Measurements from ENCODE around the gene LRCH1.
"Not testable (repeated sequence)": the region's sequence is repeated elsewhere in the genome, so short reads cannot be mapped to it uniquely, and the experiment has no call there.

Gene LRCH1

DNA sequence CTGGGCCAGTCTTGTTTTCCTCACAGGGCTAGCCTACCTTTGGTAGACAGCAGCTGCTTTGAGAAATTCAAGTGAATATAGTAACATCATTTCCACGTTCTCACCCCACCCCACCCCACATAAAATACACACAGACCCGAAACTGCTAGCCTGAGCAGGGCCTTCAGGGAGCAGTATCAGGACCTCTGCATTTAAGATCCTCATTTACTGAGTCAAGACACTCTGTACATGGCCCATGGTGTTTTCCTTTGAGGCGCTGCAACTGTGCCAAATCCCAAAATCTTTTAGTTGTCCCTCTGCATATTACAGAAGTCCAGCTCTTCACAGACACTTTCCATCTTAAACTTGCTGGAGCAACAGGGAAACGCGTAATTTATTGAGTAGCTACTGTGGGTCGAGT is 200.9 kb downstream of the LRCH1 start:
- Histone ChIP-seq H3K9me3 (ENCODE audit: control extremely low read depth in 1 of 5, control insufficient read depth in 4 of 5, insufficient read depth in 2 of 5, low read depth in 1 of 5, low read length in 4 of 5) (no peaks in the 10 kb centered on the region), H3K27ac (ENCODE audit: insufficient read depth in 1 of 2, low read depth in 1 of 2, low read length in 2 of 2, poor library complexity in 1 of 2, severe bottlenecking in 2 of 2) (no peak overlapping the region), H3K27me3 (replicated peaks in 2 of 5; ENCODE audit: control insufficient read depth in 4 of 5, insufficient read depth in 5 of 5, low read length in 4 of 5) (peaks cover 0 to 25% (median 7%) of the 10 kb centered on the region in 5 experiments), H3K4me1 (ENCODE audit: control extremely low read depth in 1 of 4, control insufficient read depth in 4 of 4, insufficient read depth in 4 of 4, low read length in 3 of 4) (peaks cover 13 to 39% (median 22%) of the 10 kb centered on the region in 4 experiments), H3K4me3 (ENCODE audit: control insufficient read depth in 1 of 7, extremely low read depth in 1 of 7, insufficient read depth in 4 of 7, low read depth in 2 of 7, low read length in 6 of 7) (no peak overlapping the region), H3K36me3 (ENCODE audit: control insufficient read depth in 4 of 4, insufficient read depth in 4 of 4, low read length in 3 of 4) (peaks cover 4 to 12% (median 9%) of the 10 kb centered on the region in 4 experiments)
- DNase-seq, result no peak
- POLR2A ChIA-PET, result no interaction called here
- CTCF ChIA-PET, result interaction anchor here (1.7 kb wide), 1 partner anchor 20 kb away, joined by 5 read pairs; no protein-coding TSS in a partner anchor
- 90% methylated on average over 5 of the region's 6 CpGs for WGBS (ENCODE audit: insufficient coverage)

DNA sequence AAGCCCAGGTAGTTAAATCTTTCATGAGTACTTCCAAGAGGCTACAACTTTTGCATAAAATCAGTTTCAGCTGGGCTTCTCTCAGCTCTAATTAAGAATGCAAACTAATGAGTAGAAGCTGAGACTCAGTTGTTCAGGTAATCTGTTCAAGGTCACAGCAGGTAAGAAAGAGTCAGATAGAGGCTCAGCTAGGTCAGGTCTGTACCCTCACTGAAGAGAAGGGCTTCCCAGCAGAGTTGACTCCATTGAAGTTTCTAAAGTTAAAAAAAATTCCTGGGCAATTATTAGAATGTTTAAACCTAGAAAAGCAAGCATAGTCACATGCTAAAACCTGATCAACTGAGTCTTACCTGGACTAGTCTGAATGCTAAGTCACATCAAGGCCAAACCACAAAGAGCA is 201.8 kb downstream of the LRCH1 start:
- CTCF ChIA-PET, result interaction anchor here (1.7 kb wide), 1 partner anchor 19 kb away, joined by 5 read pairs; no protein-coding TSS in a partner anchor
- H3K4me1 ChIP-seq (ENCODE audit: control extremely low read depth in 1 of 4, control insufficient read depth in 4 of 4, insufficient read depth in 4 of 4, low read length in 3 of 4), result peaks cover 13 to 38% (median 23%) of the 10 kb centered on the region in 4 experiments

DNA sequence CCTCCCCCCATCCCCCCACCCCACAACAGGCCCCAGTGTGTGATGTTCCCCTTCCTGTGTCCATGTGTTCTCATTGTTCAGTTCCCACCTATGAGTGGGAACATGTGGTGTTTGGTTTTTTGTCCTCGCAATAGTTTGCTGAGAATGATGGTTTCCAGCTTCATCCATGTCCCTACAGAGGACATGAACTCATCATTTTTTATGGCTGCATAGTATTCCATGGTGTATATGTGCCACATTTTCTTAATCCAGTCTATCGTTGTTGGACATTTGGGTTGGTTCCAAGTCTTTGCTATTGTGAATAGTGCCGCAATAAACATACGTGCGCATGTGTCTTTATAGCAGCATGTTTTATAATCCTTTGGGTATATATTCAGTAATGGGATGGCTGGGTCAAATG is 202.5 kb downstream of the LRCH1 start:
- no CpG with 5 or more reads among the region's 5 CpGs for WGBS (ENCODE audit: insufficient coverage)

More for the DNA sequence above, 201.8 kb downstream of the LRCH1 start:
- H3K27ac ChIP-seq (ENCODE audit: insufficient read depth in 1 of 2, low read depth in 1 of 2, low read length in 2 of 2, poor library complexity in 1 of 2, severe bottlenecking in 2 of 2), result no peak overlapping the region
- H3K27me3 ChIP-seq (replicated peaks in 2 of 5; ENCODE audit: control insufficient read depth in 4 of 5, insufficient read depth in 5 of 5, low read length in 4 of 5), result peaks cover 0 to 28% (median 10%) of the 10 kb centered on the region in 5 experiments
- POLR2A ChIA-PET, result no interaction called here
- H3K36me3 ChIP-seq (ENCODE audit: control insufficient read depth in 4 of 4, insufficient read depth in 4 of 4, low read length in 3 of 4), result peaks cover 4 to 8% (median 6%) of the 10 kb centered on the region in 4 experiments
- no peak overlapping the region for H3K4me3 ChIP-seq (ENCODE audit: control insufficient read depth in 1 of 7, extremely low read depth in 1 of 7, insufficient read depth in 4 of 7, low read depth in 2 of 7, low read length in 6 of 7)
- DNase-seq, result no peak
- H3K9me3 ChIP-seq (ENCODE audit: control extremely low read depth in 1 of 5, control insufficient read depth in 4 of 5, insufficient read depth in 2 of 5, low read depth in 1 of 5, low read length in 4 of 5), result peaks cover 0 to 2% (median 0%) of the 10 kb centered on the region in 5 experiments

DNA sequence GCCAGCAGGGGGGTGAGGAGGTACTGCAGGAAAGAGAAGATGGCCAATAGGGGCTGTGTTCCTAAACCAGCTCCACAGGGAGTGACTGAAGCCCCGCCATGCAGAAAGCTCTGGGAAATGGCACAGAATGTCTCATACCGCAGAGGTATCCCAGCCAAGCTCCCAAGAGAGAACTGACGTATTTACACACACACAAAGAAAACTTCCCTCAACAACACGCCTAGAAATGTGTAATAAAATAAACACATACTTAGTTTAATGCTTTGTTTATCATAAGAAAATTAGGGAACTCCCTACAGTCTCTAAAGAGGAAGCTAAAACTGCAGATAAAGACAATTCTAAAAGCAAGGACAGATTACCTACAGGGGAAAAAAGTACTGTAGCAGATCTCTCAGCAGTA is 204.0 kb downstream of the LRCH1 start:
- no peak overlapping the region for H3K27ac ChIP-seq (ENCODE audit: insufficient read depth in 1 of 2, low read depth in 1 of 2, low read length in 2 of 2, poor library complexity in 1 of 2, severe bottlenecking in 2 of 2)
- POLR2A ChIA-PET, result interaction anchor here (0.6 kb wide), 1 partner anchor 21 kb away, joined by 5 read pairs; no protein-coding TSS in a partner anchor
- CTCF ChIA-PET, result interaction anchor here (1.0 kb wide), 1 partner anchor 9 kb away, joined by 5 read pairs; no protein-coding TSS in a partner anchor

More for the DNA sequence above, 202.5 kb downstream of the LRCH1 start:
- CTCF ChIA-PET; H3K36me3 ChIP-seq (ENCODE audit: control insufficient read depth in 4 of 4, insufficient read depth in 4 of 4, low read length in 3 of 4); H3K9me3 ChIP-seq (ENCODE audit: control extremely low read depth in 1 of 5, control insufficient read depth in 4 of 5, insufficient read depth in 2 of 5, low read depth in 1 of 5, low read length in 4 of 5); H3K4me3 ChIP-seq (ENCODE audit: control insufficient read depth in 1 of 7, extremely low read depth in 1 of 7, insufficient read depth in 4 of 7, low read depth in 2 of 7, low read length in 6 of 7); POLR2A ChIA-PET; H3K27ac ChIP-seq (ENCODE audit: insufficient read depth in 1 of 2, low read depth in 1 of 2, low read length in 2 of 2, poor library complexity in 1 of 2, severe bottlenecking in 2 of 2); DNase-seq: not testable (repeated sequence)
- peaks cover 13 to 39% (median 26%) of the 10 kb centered on the region in 4 experiments for H3K4me1 ChIP-seq (ENCODE audit: control extremely low read depth in 1 of 4, control insufficient read depth in 4 of 4, insufficient read depth in 4 of 4, low read length in 3 of 4)
- peaks cover 0 to 28% (median 10%) of the 10 kb centered on the region in 5 experiments for H3K27me3 ChIP-seq (replicated peaks in 2 of 5; ENCODE audit: control insufficient read depth in 4 of 5, insufficient read depth in 5 of 5, low read length in 4 of 5)

DNA sequence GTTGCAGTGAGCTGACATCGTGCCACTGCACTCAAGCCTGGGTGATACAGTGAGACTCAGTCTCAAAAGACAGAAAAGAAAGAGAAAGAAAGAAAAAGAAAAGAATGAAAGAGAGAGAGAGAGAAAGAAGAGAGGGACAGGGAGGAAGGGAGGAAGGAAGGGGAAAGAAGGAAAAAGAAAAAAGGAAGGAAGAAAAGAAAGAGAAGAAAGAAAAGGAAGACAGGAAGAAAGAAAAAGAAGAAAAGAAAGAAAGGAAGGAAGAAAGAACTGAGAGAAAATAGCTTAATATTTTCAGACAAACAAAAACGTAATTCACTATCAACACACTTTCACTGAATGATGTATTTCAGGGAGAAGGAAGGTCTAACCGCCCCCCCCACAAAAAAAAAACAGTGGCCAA is 204.7 kb downstream of the LRCH1 start:
- Histone ChIP-seq H3K27ac (ENCODE audit: insufficient read depth in 1 of 2, low read depth in 1 of 2, low read length in 2 of 2, poor library complexity in 1 of 2, severe bottlenecking in 2 of 2) (no peak overlapping the region), H3K4me1 (ENCODE audit: control extremely low read depth in 1 of 4, control insufficient read depth in 4 of 4, insufficient read depth in 4 of 4, low read length in 3 of 4) (peaks cover 1 to 19% (median 11%) of the 10 kb centered on the region in 4 experiments), H3K36me3 (ENCODE audit: control insufficient read depth in 4 of 4, insufficient read depth in 4 of 4, low read length in 3 of 4) (peaks cover 0 to 2% (median 0%) of the 10 kb centered on the region in 4 experiments), H3K4me3 (ENCODE audit: control insufficient read depth in 1 of 7, extremely low read depth in 1 of 7, insufficient read depth in 4 of 7, low read depth in 2 of 7, low read length in 6 of 7) (no peak overlapping the region), H3K9me3 (ENCODE audit: control extremely low read depth in 1 of 5, control insufficient read depth in 4 of 5, insufficient read depth in 2 of 5, low read depth in 1 of 5, low read length in 4 of 5) (peaks cover 0 to 2% (median 0%) of the 10 kb centered on the region in 5 experiments), H3K27me3 (replicated peaks in 2 of 5; ENCODE audit: control insufficient read depth in 4 of 5, insufficient read depth in 5 of 5, low read length in 4 of 5) (peaks cover 0 to 43% (median 10%) of the 10 kb centered on the region in 5 experiments)
- CTCF ChIA-PET, result interaction anchor here (1.0 kb wide), 1 partner anchor 8 kb away, joined by 5 read pairs; no protein-coding TSS in a partner anchor
- POLR2A ChIA-PET, result interaction anchor here (0.6 kb wide), 1 partner anchor 21 kb away, joined by 5 read pairs; no protein-coding TSS in a partner anchor
- WGBS (ENCODE audit: insufficient coverage), result 100% methylated on average over 1 of the region's 3 CpGs
- no peak for DNase-seq

More for the DNA sequence above, 204.0 kb downstream of the LRCH1 start:
- H3K36me3 ChIP-seq (ENCODE audit: control insufficient read depth in 4 of 4, insufficient read depth in 4 of 4, low read length in 3 of 4), result peaks cover 0 to 2% (median 0%) of the 10 kb centered on the region in 4 experiments
- WGBS (ENCODE audit: insufficient coverage), result no CpG with 5 or more reads among the region's 4 CpGs
- H3K4me3 ChIP-seq (ENCODE audit: control insufficient read depth in 1 of 7, extremely low read depth in 1 of 7, insufficient read depth in 4 of 7, low read depth in 2 of 7, low read length in 6 of 7), result no peak overlapping the region
- peaks cover 7 to 26% (median 17%) of the 10 kb centered on the region in 4 experiments for H3K4me1 ChIP-seq (ENCODE audit: control extremely low read depth in 1 of 4, control insufficient read depth in 4 of 4, insufficient read depth in 4 of 4, low read length in 3 of 4)
- peaks cover 0 to 2% (median 0%) of the 10 kb centered on the region in 5 experiments for H3K9me3 ChIP-seq (ENCODE audit: control extremely low read depth in 1 of 5, control insufficient read depth in 4 of 5, insufficient read depth in 2 of 5, low read depth in 1 of 5, low read length in 4 of 5)
- peak in 2 of 3 donors; percentile 68 to 72 for DNase-seq
- H3K27me3 ChIP-seq (replicated peaks in 2 of 5; ENCODE audit: control insufficient read depth in 4 of 5, insufficient read depth in 5 of 5, low read length in 4 of 5), result peaks cover 0 to 38% (median 10%) of the 10 kb centered on the region in 5 experiments

DNA sequence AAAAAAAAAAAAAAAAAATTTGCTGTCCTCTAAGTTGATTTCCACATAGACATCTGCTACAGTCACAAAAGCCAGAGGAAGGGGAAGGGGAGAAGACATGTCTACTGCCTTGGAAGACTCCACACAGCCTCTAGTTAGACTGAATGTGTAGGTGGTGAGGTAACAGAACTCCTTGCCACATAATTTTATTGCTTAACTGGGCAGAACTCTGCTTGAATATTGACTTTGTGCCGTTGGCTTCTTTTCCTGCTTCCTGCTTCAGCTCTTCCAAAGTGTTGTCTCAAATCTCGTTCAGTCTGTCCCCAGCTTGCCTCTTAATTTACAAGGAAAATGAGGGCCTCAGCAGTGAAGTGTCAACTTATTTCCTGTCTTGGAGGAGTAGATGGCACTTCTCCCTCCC is 206.9 kb downstream of the LRCH1 start:
- H3K4me3 ChIP-seq (ENCODE audit: control insufficient read depth in 1 of 7, extremely low read depth in 1 of 7, insufficient read depth in 4 of 7, low read depth in 2 of 7, low read length in 6 of 7), result no peak overlapping the region
- ChIA-PET POLR2A (interaction anchor here (0.5 kb wide), 1 partner anchor 43 kb away, joined by 4 read pairs; no protein-coding TSS in a partner anchor), CTCF (no interaction called here)
- H3K27ac ChIP-seq (ENCODE audit: insufficient read depth in 1 of 2, low read depth in 1 of 2, low read length in 2 of 2, poor library complexity in 1 of 2, severe bottlenecking in 2 of 2), result no peak overlapping the region
- H3K4me1 ChIP-seq (ENCODE audit: control extremely low read depth in 1 of 4, control insufficient read depth in 4 of 4, insufficient read depth in 4 of 4, low read length in 3 of 4), result peaks cover 0 to 14% (median 11%) of the 10 kb centered on the region in 4 experiments
- peaks cover 0 to 32% (median 9%) of the 10 kb centered on the region in 5 experiments for H3K27me3 ChIP-seq (replicated peaks in 2 of 5; ENCODE audit: control insufficient read depth in 4 of 5, insufficient read depth in 5 of 5, low read length in 4 of 5)
- peaks cover 0 to 2% (median 0%) of the 10 kb centered on the region in 5 experiments for H3K9me3 ChIP-seq (ENCODE audit: control extremely low read depth in 1 of 5, control insufficient read depth in 4 of 5, insufficient read depth in 2 of 5, low read depth in 1 of 5, low read length in 4 of 5)
- no peak for DNase-seq
- no peaks in the 10 kb centered on the region for H3K36me3 ChIP-seq (ENCODE audit: control insufficient read depth in 4 of 4, insufficient read depth in 4 of 4, low read length in 3 of 4)
- WGBS (ENCODE audit: insufficient coverage), result 8% methylated on average over 2 of the region's 2 CpGs

DNA sequence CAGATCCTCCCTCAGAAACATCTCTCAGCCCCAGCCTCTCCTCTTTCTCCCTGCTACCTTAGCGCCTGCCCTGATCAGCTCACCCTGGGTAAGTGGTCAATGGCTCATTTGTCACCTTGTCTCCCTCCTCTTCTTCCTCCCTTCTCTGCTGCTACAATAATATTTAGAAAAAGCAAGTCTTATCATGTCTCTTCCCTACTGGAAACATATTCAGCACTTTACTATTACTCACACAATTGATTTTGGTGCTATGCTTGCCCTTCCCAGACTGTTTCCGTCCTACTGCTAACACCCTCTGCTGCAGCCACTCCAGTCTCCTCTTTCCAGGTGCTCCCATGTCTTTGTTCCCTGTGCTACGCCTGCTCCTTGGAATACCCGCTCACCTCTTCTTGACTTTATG is 208.2 kb downstream of the LRCH1 start:
- no peak for DNase-seq
- POLR2A ChIA-PET, result no interaction called here
- peaks cover 0 to 2% (median 0%) of the 10 kb centered on the region in 5 experiments for H3K9me3 ChIP-seq (ENCODE audit: control extremely low read depth in 1 of 5, control insufficient read depth in 4 of 5, insufficient read depth in 2 of 5, low read depth in 1 of 5, low read length in 4 of 5)
- WGBS (ENCODE audit: insufficient coverage), result 96% methylated on average over 4 of the region's 4 CpGs
- H3K4me1 ChIP-seq (ENCODE audit: control extremely low read depth in 1 of 4, control insufficient read depth in 4 of 4, insufficient read depth in 4 of 4, low read length in 3 of 4), result peaks cover 0 to 14% (median 11%) of the 10 kb centered on the region in 4 experiments
- H3K27ac ChIP-seq (ENCODE audit: insufficient read depth in 1 of 2, low read depth in 1 of 2, low read length in 2 of 2, poor library complexity in 1 of 2, severe bottlenecking in 2 of 2), result no peak overlapping the region
- CTCF ChIA-PET, result no interaction called here
- peaks cover 0 to 30% (median 9%) of the 10 kb centered on the region in 5 experiments for H3K27me3 ChIP-seq (replicated peaks in 2 of 5; ENCODE audit: control insufficient read depth in 4 of 5, insufficient read depth in 5 of 5, low read length in 4 of 5)
- H3K36me3 ChIP-seq (ENCODE audit: control insufficient read depth in 4 of 4, insufficient read depth in 4 of 4, low read length in 3 of 4), result no peaks in the 10 kb centered on the region
- no peak overlapping the region for H3K4me3 ChIP-seq (ENCODE audit: control insufficient read depth in 1 of 7, extremely low read depth in 1 of 7, insufficient read depth in 4 of 7, low read depth in 2 of 7, low read length in 6 of 7)

Measured in common myeloid progenitor, CD34-positive (primary cell).